ENCODE data around the gene DSE.

Gene DSE

DNA sequence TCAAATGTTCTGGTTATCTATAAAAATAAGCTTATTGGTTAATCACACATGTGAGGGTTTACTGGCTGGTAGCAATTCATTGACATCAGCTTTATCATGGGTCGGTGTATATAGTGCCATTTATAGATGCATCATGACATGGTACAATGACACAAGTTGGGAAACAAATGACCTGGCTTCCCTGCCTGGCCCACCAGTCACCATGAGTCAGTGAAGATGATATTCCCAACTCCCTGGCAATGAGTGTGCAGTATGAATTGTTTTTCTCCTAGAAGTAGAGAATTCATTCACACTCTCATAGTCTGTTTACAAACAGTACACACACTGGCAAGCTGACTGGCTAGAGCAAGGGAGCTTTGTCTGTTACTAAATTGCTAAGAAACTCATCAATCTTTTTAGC, 53.3 kb downstream of the DSE start:
- no peak for TF ChIP-seq EP300 (IDR thresholded peaks at IDR 0.05; ENCODE audit: borderline replicate concordance)
- TF ChIP-seq TAF1 (IDR thresholded peaks at IDR 0.05; ENCODE audit: low read depth) = no peak
- TF ChIP-seq, protein P1, sequence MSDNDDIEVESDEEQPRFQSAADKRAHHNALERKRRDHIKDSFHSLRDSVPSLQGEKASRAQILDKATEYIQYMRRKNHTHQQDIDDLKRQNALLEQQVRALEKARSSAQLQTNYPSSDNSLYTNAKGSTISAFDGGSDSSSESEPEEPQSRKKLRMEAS (IDR thresholded peaks at IDR 0.05) = no peak
- TF ChIP-seq RAD21 (IDR thresholded peaks at IDR 0.05; ENCODE audit: low read depth) = no peak
- TF ChIP-seq TCF12 (IDR thresholded peaks at IDR 0.05; ENCODE audit: low read depth) = no peak
- no peak for TF ChIP-seq ZBTB7A (IDR thresholded peaks at IDR 0.05; ENCODE audit: low read depth)
- no peak for TF ChIP-seq NFIC (IDR thresholded peaks at IDR 0.05)
- TF ChIP-seq EGR1 (IDR thresholded peaks at IDR 0.05) = no peak
- no peak for TF ChIP-seq FOXM1 (IDR thresholded peaks at IDR 0.05; ENCODE audit: borderline replicate concordance, low read depth)
- TF ChIP-seq, protein P2, sequence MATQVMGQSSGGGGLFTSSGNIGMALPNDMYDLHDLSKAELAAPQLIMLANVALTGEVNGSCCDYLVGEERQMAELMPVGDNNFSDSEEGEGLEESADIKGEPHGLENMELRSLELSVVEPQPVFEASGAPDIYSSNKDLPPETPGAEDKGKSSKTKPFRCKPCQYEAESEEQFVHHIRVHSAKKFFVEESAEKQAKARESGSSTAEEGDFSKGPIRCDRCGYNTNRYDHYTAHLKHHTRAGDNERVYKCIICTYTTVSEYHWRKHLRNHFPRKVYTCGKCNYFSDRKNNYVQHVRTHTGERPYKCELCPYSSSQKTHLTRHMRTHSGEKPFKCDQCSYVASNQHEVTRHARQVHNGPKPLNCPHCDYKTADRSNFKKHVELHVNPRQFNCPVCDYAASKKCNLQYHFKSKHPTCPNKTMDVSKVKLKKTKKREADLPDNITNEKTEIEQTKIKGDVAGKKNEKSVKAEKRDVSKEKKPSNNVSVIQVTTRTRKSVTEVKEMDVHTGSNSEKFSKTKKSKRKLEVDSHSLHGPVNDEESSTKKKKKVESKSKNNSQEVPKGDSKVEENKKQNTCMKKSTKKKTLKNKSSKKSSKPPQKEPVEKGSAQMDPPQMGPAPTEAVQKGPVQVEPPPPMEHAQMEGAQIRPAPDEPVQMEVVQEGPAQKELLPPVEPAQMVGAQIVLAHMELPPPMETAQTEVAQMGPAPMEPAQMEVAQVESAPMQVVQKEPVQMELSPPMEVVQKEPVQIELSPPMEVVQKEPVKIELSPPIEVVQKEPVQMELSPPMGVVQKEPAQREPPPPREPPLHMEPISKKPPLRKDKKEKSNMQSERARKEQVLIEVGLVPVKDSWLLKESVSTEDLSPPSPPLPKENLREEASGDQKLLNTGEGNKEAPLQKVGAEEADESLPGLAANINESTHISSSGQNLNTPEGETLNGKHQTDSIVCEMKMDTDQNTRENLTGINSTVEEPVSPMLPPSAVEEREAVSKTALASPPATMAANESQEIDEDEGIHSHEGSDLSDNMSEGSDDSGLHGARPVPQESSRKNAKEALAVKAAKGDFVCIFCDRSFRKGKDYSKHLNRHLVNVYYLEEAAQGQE (IDR thresholded peaks at IDR 0.05; ENCODE audit: low read depth) = no peak
- TF ChIP-seq CEBPB (IDR thresholded peaks at IDR 0.05) = no peak
- TF ChIP-seq, protein P3, sequence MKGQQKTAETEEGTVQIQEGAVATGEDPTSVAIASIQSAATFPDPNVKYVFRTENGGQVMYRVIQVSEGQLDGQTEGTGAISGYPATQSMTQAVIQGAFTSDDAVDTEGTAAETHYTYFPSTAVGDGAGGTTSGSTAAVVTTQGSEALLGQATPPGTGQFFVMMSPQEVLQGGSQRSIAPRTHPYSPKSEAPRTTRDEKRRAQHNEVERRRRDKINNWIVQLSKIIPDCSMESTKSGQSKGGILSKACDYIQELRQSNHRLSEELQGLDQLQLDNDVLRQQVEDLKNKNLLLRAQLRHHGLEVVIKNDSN (IDR thresholded peaks at IDR 0.05) = no peak

DNA sequence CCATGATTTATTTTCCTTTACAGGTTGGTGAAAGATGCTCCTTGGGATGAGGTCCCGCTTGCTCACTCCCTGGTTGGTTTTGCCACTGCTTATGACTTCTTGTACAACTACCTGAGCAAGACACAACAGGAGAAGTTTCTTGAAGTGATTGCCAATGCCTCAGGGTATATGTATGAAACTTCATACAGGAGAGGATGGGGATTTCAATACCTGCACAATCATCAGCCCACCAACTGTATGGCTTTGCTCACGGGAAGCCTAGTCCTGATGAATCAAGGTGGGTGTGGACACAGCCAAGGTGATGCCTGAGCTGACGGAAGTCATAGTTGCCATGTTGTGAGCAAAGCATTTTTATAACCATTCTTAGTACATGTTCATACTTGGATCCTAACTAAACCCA, 55.8 kb downstream of the DSE start:
- TF ChIP-seq TEAD4 (IDR thresholded peaks at IDR 0.05) (no peak), NFIC (IDR thresholded peaks at IDR 0.05) (no peak), YY1 (IDR thresholded peaks at IDR 0.05; ENCODE audit: low read depth) (no peak), CEBPB (IDR thresholded peaks at IDR 0.05) (no peak), FOXM1 (IDR thresholded peaks at IDR 0.05; ENCODE audit: borderline replicate concordance, low read depth) (no peak)
- TF ChIP-seq, protein P3 (IDR thresholded peaks at IDR 0.05) = no peak
- TF ChIP-seq, protein P1 (IDR thresholded peaks at IDR 0.05) = no peak

- TF ChIP-seq TEAD4 (IDR thresholded peaks at IDR 0.05) (no peak), CEBPB (IDR thresholded peaks at IDR 0.05) (no peak), RAD21 (IDR thresholded peaks at IDR 0.05; ENCODE audit: low read depth) (no peak), EP300 (IDR thresholded peaks at IDR 0.05; ENCODE audit: borderline replicate concordance) (no peak), TCF12 (IDR thresholded peaks at IDR 0.05; ENCODE audit: low read depth) (no peak), TAF1 (IDR thresholded peaks at IDR 0.05; ENCODE audit: low read depth) (no peak), YY1 (IDR thresholded peaks at IDR 0.05; ENCODE audit: low read depth) (no peak), ZBTB7A (IDR thresholded peaks at IDR 0.05; ENCODE audit: low read depth) (no peak), FOXM1 (IDR thresholded peaks at IDR 0.05; ENCODE audit: borderline replicate concordance, low read depth) (no peak)
- TF ChIP-seq, protein P2 (IDR thresholded peaks at IDR 0.05; ENCODE audit: low read depth) = no peak
- TF ChIP-seq, protein P1 (IDR thresholded peaks at IDR 0.05) = no peak
- TF ChIP-seq, protein P3 (IDR thresholded peaks at IDR 0.05) = no peak
Measured at GRCh38 chr6:116429111-116429510, 58.4 kb downstream of the DSE start.

- TF ChIP-seq CEBPB (IDR thresholded peaks at IDR 0.05) = no peak
- no peak for TF ChIP-seq TCF12 (IDR thresholded peaks at IDR 0.05; ENCODE audit: low read depth)
- no peak for TF ChIP-seq TEAD4 (IDR thresholded peaks at IDR 0.05)
- TF ChIP-seq TAF1 (IDR thresholded peaks at IDR 0.05; ENCODE audit: low read depth) = no peak
Measured at GRCh38 chr6:116430860-116431259, 60.1 kb downstream of the DSE start.

GRCh38 chr6:116431964-116432595, 61.3 kb downstream of the DSE start:
- TF ChIP-seq CREB1 (IDR thresholded peaks at IDR 0.05; ENCODE audit: low read depth) (no peak), TCF12 (IDR thresholded peaks at IDR 0.05; ENCODE audit: low read depth) (no peak), ZBTB7A (IDR thresholded peaks at IDR 0.05; ENCODE audit: low read depth) (no peak), TEAD4 (IDR thresholded peaks at IDR 0.05) (no peak), TAF1 (IDR thresholded peaks at IDR 0.05; ENCODE audit: low read depth) (no peak), CEBPB (IDR thresholded peaks at IDR 0.05) (no peak), FOXM1 (IDR thresholded peaks at IDR 0.05; ENCODE audit: borderline replicate concordance, low read depth) (no peak), EP300 (IDR thresholded peaks at IDR 0.05; ENCODE audit: borderline replicate concordance) (no peak), NFIC (IDR thresholded peaks at IDR 0.05) (no peak), YY1 (IDR thresholded peaks at IDR 0.05; ENCODE audit: low read depth) (no peak), EGR1 (IDR thresholded peaks at IDR 0.05) (no peak), RAD21 (IDR thresholded peaks at IDR 0.05; ENCODE audit: low read depth) (no peak)
- TF ChIP-seq, protein P1 (IDR thresholded peaks at IDR 0.05) = no peak
- TF ChIP-seq, protein P2 (IDR thresholded peaks at IDR 0.05; ENCODE audit: low read depth) = no peak
- TF ChIP-seq, protein P3 (IDR thresholded peaks at IDR 0.05) = no peak
